Activated gamma-delta T cell treated with anti-CD3 and anti-CD28 coated beads, Interleukin-2, amount 50 U/mL, for 16 hours (primary cell): ENCODE results near the gene CPPED1.
"Not testable (repeated sequence)": the region's sequence is repeated elsewhere in the genome, so short reads cannot be mapped to it uniquely, and the experiment has no call there.

Experiments
- DNase-seq: peaks from one replicate; pipeline ENCODE4 v3.0.0-alpha.2; 2020; ENCODE audit warnings: low read depth

Gene CPPED1

DNA sequence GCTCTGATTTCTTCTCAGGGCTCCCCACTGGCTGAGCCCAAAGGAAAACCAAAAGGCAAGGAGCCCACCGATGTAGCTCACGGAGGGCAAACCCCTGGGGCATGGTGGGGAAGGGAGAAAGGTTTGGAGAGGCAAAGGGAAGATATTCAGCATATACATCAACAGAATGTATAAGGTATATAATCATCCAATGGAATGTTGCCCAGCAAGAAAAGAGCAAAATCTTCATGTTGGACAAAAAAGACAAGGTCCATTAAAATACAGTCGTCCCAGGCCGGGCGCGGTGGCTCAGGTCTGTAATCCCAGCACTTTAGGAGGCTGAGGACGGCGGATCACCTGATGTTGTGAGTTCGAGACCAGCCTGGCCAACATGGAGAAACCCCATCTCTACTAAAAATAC is 1.6 kb downstream of the CPPED1 start:
- no peak for DNase-seq

DNA sequence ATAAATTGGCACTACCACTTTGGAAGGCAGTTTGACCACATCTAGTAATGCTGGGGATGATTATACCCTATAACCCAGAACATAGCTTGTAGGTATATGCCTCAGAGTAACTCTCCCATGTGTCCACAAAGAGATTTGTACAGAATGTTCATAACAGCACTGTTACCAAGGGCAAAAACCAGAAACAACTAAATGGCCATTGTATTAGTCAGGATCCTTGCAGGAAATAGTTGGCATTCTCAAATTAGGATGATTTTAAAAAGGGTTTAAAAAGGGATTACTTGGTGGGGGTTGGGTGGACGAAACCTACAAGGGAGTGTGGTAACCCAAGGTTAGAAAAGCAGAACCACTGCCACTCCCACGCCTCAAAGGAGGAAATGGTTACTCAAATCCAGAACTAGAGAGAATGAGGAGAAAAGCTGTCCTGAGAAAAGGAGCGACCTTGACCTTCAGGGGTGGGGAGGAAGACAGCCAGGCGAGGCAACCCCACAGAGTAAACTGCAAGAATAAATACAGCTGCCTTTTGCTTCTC is 2.1 kb downstream of the CPPED1 start:
- no peak for DNase-seq

DNA sequence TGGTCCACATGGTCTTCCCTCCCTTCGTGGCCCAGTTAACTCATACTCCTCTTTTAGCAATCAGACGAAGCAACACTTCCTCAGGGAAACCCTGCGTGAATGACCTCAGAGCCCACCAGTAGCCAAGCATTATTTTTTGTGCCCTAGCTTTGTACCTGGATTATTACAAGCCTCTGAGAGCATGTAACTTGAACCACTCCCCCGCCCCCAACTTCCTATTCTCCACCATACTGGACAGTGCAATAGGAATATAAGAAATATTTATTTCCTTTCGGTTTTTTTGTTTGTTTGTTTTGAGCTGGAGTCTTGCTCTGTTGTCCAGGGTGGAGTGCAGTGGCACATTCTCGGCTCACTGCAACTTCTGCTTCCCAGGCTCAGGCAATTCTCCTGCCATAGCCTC is 2.9 kb downstream of the CPPED1 start:
- DNase-seq: no peak

GRCh38 chr16:12799996-12800395 is 3.7 kb downstream of the CPPED1 start:
- not testable (repeated sequence) for DNase-seq

DNA sequence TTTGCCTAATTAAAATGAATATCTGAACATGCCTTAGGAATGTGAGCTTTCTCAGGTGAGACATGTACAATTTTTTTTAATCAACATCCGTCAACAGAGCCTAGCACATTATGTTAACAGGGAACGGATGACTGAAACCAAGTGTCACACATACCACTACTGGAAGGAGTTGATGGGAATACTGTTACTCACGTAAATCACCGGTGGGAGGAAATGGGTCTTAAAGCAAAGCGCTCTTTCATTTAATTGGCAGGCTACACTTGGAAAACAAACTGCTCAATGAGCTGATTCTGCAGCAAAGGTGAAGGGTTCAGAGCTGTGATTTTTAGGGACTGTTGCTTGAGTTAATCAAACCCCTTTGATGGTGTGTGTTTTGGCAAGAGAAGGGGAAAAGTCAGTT is 4.8 kb downstream of the CPPED1 start:
- no peak for DNase-seq

DNA sequence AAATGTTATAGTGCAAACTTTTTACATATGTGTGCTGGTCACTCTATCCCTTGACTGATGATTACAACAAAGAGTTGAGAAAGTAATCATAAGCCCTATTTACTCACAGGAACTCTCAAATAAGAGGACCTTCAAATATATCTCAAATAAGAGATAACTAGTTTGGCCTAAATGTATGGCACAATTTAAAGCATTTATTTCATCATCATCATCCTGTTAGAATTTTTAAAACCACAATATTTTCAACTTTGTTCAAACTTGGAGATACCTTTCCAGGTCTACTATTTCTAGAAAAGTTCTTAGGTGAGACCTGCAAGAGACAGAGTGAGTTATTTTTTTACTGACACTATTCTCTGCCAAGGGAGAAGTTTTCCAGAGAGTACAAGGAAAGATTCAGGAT is 5.5 kb downstream of the CPPED1 start:
- DNase-seq: no peak

DNA sequence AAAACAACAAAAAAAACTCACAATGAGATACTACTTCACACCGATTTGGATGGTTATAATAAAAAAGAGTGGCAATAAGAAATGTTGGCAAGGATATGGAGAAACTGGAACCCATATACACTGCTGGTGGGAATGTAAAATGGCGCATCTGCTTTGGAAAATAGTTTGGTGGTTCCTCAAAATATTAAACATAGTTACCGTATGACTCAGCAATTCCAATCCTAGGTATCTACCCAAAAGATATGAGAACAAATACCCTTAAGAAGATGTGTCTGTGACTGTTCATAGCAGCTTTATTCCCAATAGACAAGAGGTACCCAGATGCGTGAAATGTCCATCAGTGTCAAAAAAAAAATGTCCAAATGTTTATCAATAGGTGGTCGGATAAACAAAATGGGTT is 7.2 kb downstream of the CPPED1 start:
- DNase-seq: no peak

DNA sequence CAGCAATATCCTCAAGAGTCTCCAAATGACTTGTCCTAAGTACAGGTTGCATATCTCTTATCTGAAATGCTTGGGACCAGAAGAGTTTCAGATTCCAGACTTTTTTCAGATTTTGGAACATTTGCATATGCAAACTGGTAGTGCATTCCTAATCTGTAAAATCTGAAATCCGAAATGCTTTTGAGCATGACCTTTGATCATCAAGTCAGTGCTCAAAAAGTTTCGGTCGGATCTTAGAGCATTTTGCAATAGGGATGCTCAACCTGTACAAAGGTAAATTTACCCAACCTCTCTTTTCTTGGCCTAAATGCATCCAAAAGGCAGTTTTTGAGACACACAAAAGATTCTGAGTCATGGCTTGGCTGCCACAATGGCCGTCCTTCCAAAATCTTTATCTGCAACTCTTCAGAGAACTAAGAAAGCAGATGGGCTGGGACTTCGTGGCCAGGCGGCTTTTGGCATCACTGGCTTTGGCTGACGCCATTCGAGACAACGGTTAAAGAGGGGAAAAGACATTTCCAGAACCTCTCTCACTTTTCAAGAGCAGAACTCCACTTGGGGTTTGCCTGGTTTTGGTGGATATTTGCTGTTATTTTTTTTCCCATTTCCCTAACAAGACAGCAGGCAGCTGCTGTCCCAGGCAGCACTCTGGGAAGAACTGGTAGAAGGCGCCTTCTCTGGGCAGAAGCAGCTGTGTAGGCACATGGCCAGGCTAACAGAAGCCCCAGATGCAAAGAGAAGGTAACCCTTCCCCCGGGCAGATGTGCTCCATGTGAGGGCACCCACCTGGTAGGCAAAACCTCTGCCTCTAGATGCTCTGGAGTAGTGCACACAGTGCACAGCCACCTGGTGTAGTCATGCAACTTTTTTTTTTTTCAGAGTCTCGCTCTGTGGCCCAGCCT is 8.9 kb downstream of the CPPED1 start:
- DNase-seq: no peak

DNA sequence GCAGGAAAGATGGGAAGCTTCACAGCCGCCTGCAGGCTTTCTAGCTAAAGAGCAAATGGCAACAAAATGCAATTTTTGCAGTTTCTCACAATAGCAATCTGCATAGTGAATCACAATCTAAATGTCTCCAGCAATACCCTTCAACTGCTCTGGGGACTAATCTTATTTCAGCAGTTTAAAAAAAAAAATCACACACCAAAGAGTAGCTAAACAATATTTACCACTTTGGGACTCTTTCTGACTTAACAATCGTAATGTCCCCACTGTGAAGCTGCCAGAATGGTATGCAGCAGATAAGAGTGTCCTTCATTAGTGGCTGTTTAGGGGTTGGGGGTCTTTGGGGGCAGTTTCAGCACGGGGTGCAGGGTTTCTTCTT is 9.8 kb downstream of the CPPED1 start:
- no peak for DNase-seq

- no peak for DNase-seq
Observed at GRCh38 chr16:12793120-12793864, 10.4 kb downstream of the CPPED1 start.

DNA sequence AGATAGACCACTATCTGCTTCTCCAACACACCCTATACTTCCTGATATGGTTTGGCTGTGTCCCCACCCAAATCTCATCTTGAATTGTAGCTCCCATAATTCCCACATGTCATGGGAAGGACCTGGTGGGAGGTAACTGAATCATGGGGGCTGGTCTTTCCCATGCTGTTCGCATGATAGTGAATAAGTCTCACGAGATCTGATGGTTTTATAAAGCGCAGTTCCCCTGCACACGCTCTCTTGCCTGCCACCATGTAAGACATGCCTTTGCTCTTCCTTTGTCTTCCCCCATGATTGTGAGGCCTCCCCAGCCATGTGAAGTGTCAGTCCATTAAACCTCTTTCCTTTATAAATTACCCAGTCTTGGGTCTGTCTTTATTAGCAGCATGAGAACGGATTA is 11.2 kb downstream of the CPPED1 start:
- not testable (repeated sequence) for DNase-seq

DNA sequence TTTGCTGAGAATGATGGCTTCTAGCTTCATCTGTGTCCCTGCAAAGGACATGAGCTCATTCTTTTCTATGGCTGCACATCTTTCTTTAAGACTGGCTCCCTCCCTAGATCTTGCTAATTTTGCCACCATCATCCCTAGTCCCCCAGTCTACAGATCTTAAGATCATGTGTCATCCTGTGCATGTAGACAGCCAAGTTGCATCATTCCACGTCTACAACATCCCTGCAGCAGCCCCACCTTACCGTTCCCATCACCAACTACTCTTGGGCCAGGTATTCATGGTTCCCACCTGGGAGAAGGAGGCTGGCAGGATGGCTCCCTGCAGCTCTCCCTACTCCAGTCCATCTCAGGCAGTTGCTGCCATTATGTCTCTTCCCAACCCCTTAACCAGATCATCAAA is 12.3 kb downstream of the CPPED1 start:
- no peak for DNase-seq

DNA sequence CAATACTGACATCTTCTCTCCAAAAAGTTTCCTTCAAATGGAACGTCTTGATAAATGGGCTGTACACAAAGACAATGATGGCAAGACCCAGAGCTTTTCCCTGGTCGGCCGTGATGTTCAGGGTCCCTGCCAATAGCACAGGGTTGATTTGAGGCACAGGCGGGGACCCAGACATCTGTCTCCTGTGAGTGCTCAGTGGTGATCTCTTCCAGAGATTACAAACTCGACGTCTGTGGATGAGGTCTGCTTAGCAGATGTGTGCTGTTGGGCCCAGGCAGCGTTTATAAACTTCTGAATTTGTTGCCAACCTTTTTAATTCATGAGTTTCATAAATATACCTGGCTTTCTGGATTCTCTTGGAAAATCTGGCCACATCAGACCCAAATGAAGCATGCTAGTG is 14.9 kb downstream of the CPPED1 start:
- no peak for DNase-seq

GRCh38 chr16:12786081-12786480 is 17.6 kb downstream of the CPPED1 start:
- DNase-seq: no peak

- DNase-seq: no peak
Observed at GRCh38 chr16:12784076-12784475, 19.6 kb downstream of the CPPED1 start.

DNA sequence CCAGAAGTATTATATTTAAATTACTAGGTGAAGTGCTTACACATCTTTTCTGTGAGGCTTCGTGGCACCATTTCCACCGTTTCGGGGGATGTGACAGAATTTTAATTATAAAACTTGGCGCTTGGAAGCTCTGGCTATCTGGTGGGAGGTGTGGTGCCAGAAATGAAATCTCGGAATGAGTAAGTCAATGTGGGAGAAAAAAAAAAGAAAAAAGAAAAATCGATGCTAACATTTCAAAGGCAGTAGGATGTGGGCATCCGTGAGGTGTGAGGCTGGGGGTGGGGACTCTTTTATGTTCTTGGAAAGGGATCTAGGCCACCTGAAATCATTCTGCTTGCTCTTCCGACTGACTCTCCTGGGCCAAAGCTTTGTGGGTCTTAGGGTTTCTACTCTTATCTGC is 21.9 kb downstream of the CPPED1 start:
- no peak for DNase-seq

GRCh38 chr16:12780467-12780866 is 23.2 kb downstream of the CPPED1 start:
- DNase-seq: no peak

- no peak for DNase-seq
Observed at GRCh38 chr16:12778726-12779125, 25.0 kb downstream of the CPPED1 start.

GRCh38 chr16:12775656-12776236 is 27.9 kb downstream of the CPPED1 start:
- DNase-seq: no peak

GRCh38 chr16:12773221-12773620 is 30.5 kb downstream of the CPPED1 start:
- no peak for DNase-seq

DNA sequence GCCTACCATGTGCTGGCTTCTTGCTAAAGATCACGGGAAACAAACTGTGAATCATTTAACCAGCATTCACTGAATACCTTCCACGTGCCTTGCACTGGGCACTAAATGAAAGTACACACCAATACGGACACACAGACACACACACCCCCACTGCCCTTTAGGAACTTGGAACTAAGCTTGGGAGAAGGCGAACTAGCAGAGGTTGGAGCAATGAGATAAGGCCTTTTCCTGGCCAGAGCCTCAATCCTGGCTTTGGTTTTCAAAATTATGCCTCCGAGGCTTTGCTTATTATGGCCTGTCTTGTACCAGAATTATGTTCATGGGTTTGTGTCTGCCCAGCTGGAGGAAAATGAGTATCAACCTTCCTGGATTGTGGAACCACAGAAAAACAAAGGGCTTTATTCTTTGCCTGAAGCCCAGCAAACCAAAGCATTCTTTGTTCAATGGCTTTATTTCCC is 32.3 kb downstream of the CPPED1 start:
- DNase-seq: no peak

- DNase-seq: no peak
Observed at GRCh38 chr16:12769525-12769924, 34.2 kb downstream of the CPPED1 start.

DNA sequence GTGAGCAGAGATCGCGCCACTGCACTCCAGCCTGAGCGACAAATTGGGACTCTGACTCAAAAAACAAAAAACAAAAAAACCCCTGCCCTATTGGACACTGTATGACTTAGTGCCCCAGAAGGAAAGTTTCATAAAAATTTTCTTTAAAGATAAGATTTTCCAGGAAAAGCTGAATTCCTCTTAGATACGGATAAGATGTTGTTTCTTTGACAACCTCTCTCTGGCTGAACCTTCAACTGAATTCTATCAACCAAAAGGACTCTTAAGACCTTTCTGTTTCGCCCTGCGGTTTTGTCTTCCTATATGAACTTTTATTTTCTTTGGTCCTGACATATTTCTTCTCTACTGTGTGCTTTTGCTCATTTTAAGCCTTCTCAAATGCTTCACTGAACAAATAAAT is 35.8 kb downstream of the CPPED1 start:
- DNase-seq: no peak
